HG02610 (cell line): ENCODE results near the gene IFNL2.
"Not testable (repeated sequence)": the region's sequence is repeated elsewhere in the genome, so short reads cannot be mapped to it uniquely, and the experiment has no call there.

Source experiments
- ATAC-seq: cut with Tn5 transposase; IDR thresholded peaks from one replicate; pipeline ENCODE4 v1.9.1; 2021; ENCODE audit warnings: mild to moderate bottlenecking, moderate library complexity; ENCODE audit not compliant: unreplicated experiment

IFNL2 gene

GRCh38 chr19:39268085-39268484, at the start of gene IFNL2:
Gene IFNL2 (plus strand): TSS chr19:39268396. CDS start chr19:39268569, 173 bp downstream.
- not testable (repeated sequence) for ATAC-seq

- not testable (repeated sequence) for ATAC-seq
These were observed 49.1 kb upstream of the IFNL2 start for GRCh38 chr19:39219108-39219507.

GRCh38 chr19:39223703-39224279, 44.4 kb upstream of the IFNL2 start:
- no peak for ATAC-seq

GRCh38 chr19:39224910-39225309, 43.3 kb upstream of the IFNL2 start:
- no peak for ATAC-seq

GRCh38 chr19:39230096-39230764, 38.0 kb upstream of the IFNL2 start:
- no peak for ATAC-seq

GRCh38 chr19:39232708-39233107, 35.5 kb upstream of the IFNL2 start:
- ATAC-seq: no peak

- no peak for ATAC-seq
These were observed 31.7 kb upstream of the IFNL2 start for GRCh38 chr19:39236527-39236926.

- peak; percentile 82 for ATAC-seq
These were observed 30.7 kb upstream of the IFNL2 start for GRCh38 chr19:39237200-39238184.

GRCh38 chr19:39238209-39238608, 30.0 kb upstream of the IFNL2 start:
- no peak for ATAC-seq

GRCh38 chr19:39238944-39239343, 29.3 kb upstream of the IFNL2 start:
- no peak for ATAC-seq

- no peak for ATAC-seq
These were observed 27.8 kb upstream of the IFNL2 start for GRCh38 chr19:39240421-39240820.

- not testable (repeated sequence) for ATAC-seq
These were observed 24.5 kb upstream of the IFNL2 start for GRCh38 chr19:39243741-39244140.

- ATAC-seq: not testable (repeated sequence)
These were observed 23.6 kb upstream of the IFNL2 start, which contains the start of gene IFNL3 for GRCh38 chr19:39244410-39245100. Gene IFNL3 (minus strand): TSS chr19:39245006. CDS start chr19:39244967, 39 bp downstream.

- ATAC-seq: not testable (repeated sequence)
These were observed 23.0 kb upstream of the IFNL2 start for GRCh38 chr19:39245166-39245565.

- no peak for ATAC-seq
These were observed 21.1 kb upstream of the IFNL2 start for GRCh38 chr19:39246951-39247669.

GRCh38 chr19:39247701-39248664, 20.2 kb upstream of the IFNL2 start:
- ATAC-seq: no peak

- ATAC-seq: no peak
These were observed 19.4 kb upstream of the IFNL2 start, which contains the start of gene IFNL4 for GRCh38 chr19:39248806-39249205. Gene IFNL4 (minus strand): TSS chr19:39248856.

- no peak for ATAC-seq
These were observed 17.1 kb upstream of the IFNL2 start for GRCh38 chr19:39251081-39251480.

GRCh38 chr19:39251846-39252245, 16.4 kb upstream of the IFNL2 start:
- no peak for ATAC-seq
